ENCODE data around the gene PPP1R2. TPM values are rescaled to one million over a fixed set of nuclear protein-coding genes. Genes with fewer than 3 reads are reported as not detected.
"Not testable (repeated sequence)": the region's sequence is repeated elsewhere in the genome, so short reads cannot be mapped to it uniquely, and the experiment has no call there.

PPP1R2 gene
- polyA plus RNA-seq, 2 donors, result 21.9 to 38.3 TPM

DNA sequence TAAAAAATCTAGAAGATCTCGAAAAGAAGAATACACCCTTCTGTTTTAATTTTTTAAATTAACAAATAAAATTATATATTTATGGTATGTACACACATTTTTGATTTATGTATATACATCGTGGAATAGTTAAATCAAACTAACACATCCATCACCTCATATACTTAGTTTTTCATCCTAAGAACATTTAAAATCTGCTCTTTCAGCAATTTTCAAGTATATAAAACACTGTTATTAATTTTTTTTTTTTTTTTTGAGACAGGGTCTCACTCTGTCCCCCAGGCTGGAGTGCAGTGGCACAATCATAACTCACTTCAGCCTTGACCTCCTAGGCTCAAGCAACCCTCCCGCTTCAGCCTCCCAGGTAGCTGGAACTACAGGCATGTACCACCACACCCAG is 67.5 kb downstream of the PPP1R2 start:
- no peaks in the 10 kb centered on the region for H3K4me1 ChIP-seq (ENCODE audit: control insufficient read depth in 2 of 2, insufficient read depth in 2 of 2, low read length in 1 of 2)
- H3K27ac ChIP-seq (ENCODE audit: low read depth in 2 of 2, low read length in 1 of 2), result no peak overlapping the region
- no peaks in the 10 kb centered on the region for H3K9me3 ChIP-seq (ENCODE audit: control insufficient read depth in 2 of 2, insufficient read depth in 1 of 2, low read depth in 1 of 2, low read length in 1 of 2)
- no peak overlapping the region for H3K4me3 ChIP-seq (ENCODE audit: low read depth in 1 of 2, low read length in 2 of 2)
- H3K36me3 ChIP-seq (ENCODE audit: control insufficient read depth in 2 of 2, insufficient read depth in 2 of 2, low read length in 1 of 2), result no peaks in the 10 kb centered on the region
- H3K27me3 ChIP-seq (ENCODE audit: control insufficient read depth in 1 of 2, insufficient read depth in 2 of 2, low read length in 2 of 2), result no peaks in the 10 kb centered on the region
- WGBS, 2 donors, result 94 to 95% methylated on average over 3 of the region's 3 CpGs

DNA sequence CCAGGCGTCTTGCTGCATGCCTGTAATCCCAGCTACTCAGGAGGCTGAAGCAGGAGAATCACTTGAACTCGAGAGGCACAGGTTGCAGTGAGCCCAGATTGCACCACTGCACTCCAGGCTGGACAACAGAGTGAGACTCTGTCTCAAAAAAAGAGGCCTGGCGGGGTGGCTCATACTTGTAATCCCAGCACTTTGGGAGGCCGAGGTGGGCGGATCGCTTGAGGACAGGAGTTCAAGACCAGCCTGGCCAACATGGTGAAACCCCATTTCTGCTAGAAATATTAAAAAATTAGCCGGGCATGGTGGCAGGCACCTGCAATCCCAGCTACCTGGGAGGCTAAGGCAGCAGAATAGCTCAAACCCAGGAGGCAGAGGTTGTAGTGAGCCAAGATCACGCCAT is 68.0 kb downstream of the PPP1R2 start:
- not testable (repeated sequence) for H3K36me3 ChIP-seq (ENCODE audit: control insufficient read depth in 2 of 2, insufficient read depth in 2 of 2, low read length in 1 of 2); H3K9me3 ChIP-seq (ENCODE audit: control insufficient read depth in 2 of 2, insufficient read depth in 1 of 2, low read depth in 1 of 2, low read length in 1 of 2); H3K27ac ChIP-seq (ENCODE audit: low read depth in 2 of 2, low read length in 1 of 2); H3K27me3 ChIP-seq (ENCODE audit: control insufficient read depth in 1 of 2, insufficient read depth in 2 of 2, low read length in 2 of 2); H3K4me1 ChIP-seq (ENCODE audit: control insufficient read depth in 2 of 2, insufficient read depth in 2 of 2, low read length in 1 of 2); H3K4me3 ChIP-seq (ENCODE audit: low read depth in 1 of 2, low read length in 2 of 2)
- 82 to 92% methylated on average over 8 of the region's 8 CpGs for WGBS, 2 donors

DNA sequence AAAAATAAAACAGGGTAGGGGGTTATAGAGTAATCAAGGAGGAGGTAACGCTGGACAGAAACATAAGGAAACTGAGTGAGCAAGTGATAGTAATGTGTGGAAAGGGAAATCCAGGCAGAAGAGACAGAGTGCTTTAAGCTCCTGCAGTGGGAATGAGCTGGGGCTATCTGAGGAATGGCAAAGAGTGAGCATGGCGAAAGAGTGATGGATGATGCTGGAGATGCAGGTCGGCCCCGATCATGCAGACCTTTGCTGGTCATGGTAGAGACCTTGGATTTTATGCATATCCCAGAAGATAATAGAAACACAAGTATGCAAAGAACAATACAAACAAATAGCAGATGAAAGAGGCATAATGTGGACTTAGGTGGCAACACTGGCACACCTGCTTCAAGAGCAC is 74.3 kb downstream of the PPP1R2 start:
- WGBS, 2 donors, result 92 to 95% methylated on average over 4 of the region's 4 CpGs
- Histone ChIP-seq H3K9me3 (ENCODE audit: control insufficient read depth in 2 of 2, insufficient read depth in 1 of 2, low read depth in 1 of 2, low read length in 1 of 2) (peaks cover 0 to 2% of the 10 kb centered on the region in 2 donors), H3K27ac (ENCODE audit: low read depth in 2 of 2, low read length in 1 of 2) (no peak overlapping the region), H3K27me3 (ENCODE audit: control insufficient read depth in 1 of 2, insufficient read depth in 2 of 2, low read length in 2 of 2) (no peaks in the 10 kb centered on the region), H3K36me3 (ENCODE audit: control insufficient read depth in 2 of 2, insufficient read depth in 2 of 2, low read length in 1 of 2) (no peaks in the 10 kb centered on the region), H3K4me1 (ENCODE audit: control insufficient read depth in 2 of 2, insufficient read depth in 2 of 2, low read length in 1 of 2) (no peaks in the 10 kb centered on the region), H3K4me3 (ENCODE audit: low read depth in 1 of 2, low read length in 2 of 2) (no peak overlapping the region)

DNA sequence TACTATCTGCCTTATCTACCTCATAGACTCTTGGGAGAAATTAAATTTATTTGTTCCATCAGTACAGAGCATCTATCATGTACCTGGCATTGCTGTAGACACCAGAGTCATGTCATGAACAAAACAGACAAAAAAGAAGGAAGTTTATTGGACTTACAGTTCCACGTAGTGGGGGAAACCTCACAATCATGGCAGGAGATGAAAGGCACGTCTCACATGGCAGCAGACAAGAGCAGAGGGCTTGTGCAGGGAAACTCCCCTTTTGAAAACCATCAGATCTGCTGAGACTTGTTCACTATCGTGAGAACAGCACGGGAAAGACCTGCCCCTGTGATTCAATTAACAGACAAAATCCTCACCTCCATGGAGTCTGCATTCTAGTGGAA is 74.7 kb downstream of the PPP1R2 start:
- Histone ChIP-seq H3K4me1 (ENCODE audit: control insufficient read depth in 2 of 2, insufficient read depth in 2 of 2, low read length in 1 of 2) (no peaks in the 10 kb centered on the region), H3K36me3 (ENCODE audit: control insufficient read depth in 2 of 2, insufficient read depth in 2 of 2, low read length in 1 of 2) (no peaks in the 10 kb centered on the region), H3K27ac (ENCODE audit: low read depth in 2 of 2, low read length in 1 of 2) (no peak overlapping the region), H3K9me3 (ENCODE audit: control insufficient read depth in 2 of 2, insufficient read depth in 1 of 2, low read depth in 1 of 2, low read length in 1 of 2) (peaks cover 0 to 2% of the 10 kb centered on the region in 2 donors), H3K4me3 (ENCODE audit: low read depth in 1 of 2, low read length in 2 of 2) (no peak overlapping the region), H3K27me3 (ENCODE audit: control insufficient read depth in 1 of 2, insufficient read depth in 2 of 2, low read length in 2 of 2) (no peaks in the 10 kb centered on the region)
- WGBS, 2 donors, result 40 to 55% methylated on average over 4 of the region's 4 CpGs

DNA sequence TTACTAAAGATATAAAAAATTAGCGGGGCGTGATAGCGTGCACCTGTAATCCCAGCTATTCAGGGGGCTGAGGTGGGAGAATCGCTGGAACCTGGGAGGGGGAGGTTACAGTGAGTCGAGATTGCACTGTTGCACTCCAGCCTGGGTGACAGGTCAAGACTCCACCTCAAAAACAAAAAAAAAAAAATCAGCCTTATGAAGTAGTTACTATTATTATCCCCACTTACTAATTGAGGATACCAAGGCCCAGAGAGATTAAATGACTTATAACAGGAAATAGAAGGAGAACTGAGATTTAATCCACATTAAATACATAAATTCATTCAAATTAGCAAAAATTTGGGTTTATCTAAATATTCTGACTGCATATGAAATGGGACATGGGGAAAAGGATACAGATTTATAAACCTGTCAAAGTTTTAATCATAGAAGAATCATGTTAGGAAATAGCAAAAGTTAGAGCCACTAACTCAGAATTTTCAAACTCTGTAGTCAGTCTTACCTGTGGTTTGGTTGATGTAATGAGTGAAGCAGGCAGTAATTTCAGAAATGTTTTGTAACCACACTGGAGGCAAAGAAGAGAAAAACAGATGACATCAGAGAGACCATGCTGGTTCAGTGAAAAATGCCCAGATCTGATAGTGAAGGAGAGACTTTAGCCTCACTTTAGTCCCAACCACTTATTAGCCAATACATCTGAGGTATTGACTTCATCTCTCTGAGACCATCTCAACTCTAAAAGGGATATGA is 75.3 kb downstream of the PPP1R2 start:
- Histone ChIP-seq H3K36me3 (ENCODE audit: control insufficient read depth in 2 of 2, insufficient read depth in 2 of 2, low read length in 1 of 2) (no peaks in the 10 kb centered on the region), H3K9me3 (ENCODE audit: control insufficient read depth in 2 of 2, insufficient read depth in 1 of 2, low read depth in 1 of 2, low read length in 1 of 2) (peaks cover 0 to 2% of the 10 kb centered on the region in 2 donors), H3K4me1 (ENCODE audit: control insufficient read depth in 2 of 2, insufficient read depth in 2 of 2, low read length in 1 of 2) (no peaks in the 10 kb centered on the region), H3K27me3 (ENCODE audit: control insufficient read depth in 1 of 2, insufficient read depth in 2 of 2, low read length in 2 of 2) (no peaks in the 10 kb centered on the region), H3K4me3 (ENCODE audit: low read depth in 1 of 2, low read length in 2 of 2) (no peak overlapping the region), H3K27ac (ENCODE audit: low read depth in 2 of 2, low read length in 1 of 2) (no peak overlapping the region)
- WGBS, 2 donors, result 90 to 94% methylated on average over 5 of the region's 5 CpGs

DNA sequence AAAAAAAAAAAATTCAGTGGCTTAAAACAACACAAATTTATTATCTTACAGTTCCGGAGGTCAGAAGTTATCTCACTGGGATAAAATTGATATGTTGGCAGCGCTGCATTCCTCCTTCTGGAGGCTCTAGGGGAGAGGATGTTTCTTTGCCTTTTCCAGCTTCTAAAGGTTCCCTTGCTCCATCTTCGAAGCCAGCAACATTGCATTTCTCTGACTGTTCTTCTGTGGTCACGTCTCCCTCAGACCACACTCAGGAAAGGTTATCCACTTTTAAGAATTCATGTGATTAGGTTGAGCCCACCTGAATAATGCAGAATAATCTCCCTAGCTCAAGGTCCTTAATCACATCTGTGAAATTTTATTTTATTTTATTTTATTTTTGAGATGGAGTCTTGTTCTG is 76.9 kb downstream of the PPP1R2 start:
- 74 to 83% methylated on average over 4 of the region's 4 CpGs for WGBS, 2 donors

More for the DNA sequence above, 76.9 kb downstream of the PPP1R2 start:
- no peaks in the 10 kb centered on the region for H3K27me3 ChIP-seq (ENCODE audit: control insufficient read depth in 1 of 2, insufficient read depth in 2 of 2, low read length in 2 of 2)
- no peak overlapping the region for H3K4me3 ChIP-seq (ENCODE audit: low read depth in 1 of 2, low read length in 2 of 2)
- H3K9me3 ChIP-seq (ENCODE audit: control insufficient read depth in 2 of 2, insufficient read depth in 1 of 2, low read depth in 1 of 2, low read length in 1 of 2), result peaks cover 0 to 2% of the 10 kb centered on the region in 2 donors
- H3K27ac ChIP-seq (ENCODE audit: low read depth in 2 of 2, low read length in 1 of 2), result no peak overlapping the region
- no peaks in the 10 kb centered on the region for H3K36me3 ChIP-seq (ENCODE audit: control insufficient read depth in 2 of 2, insufficient read depth in 2 of 2, low read length in 1 of 2)
- peaks cover 0 to 5% of the 10 kb centered on the region in 2 donors for H3K4me1 ChIP-seq (ENCODE audit: control insufficient read depth in 2 of 2, insufficient read depth in 2 of 2, low read length in 1 of 2)

Other genes with a start within 250 kb of the PPP1R2 start
- gene ACAP2, start 100.3 kb downstream of the PPP1R2 start, polyA plus RNA-seq, result 10 to 100 TPM; 11.9 to 12.5 TPM
- gene APOD, start 40.6 kb upstream of the PPP1R2 start, polyA plus RNA-seq, result 10 to 100 TPM; 21.6 to 96.1 TPM
- 100 to 1,000 TPM in 1 of 2 donors, 10 to 100 TPM in 1; 49.6 to 126 TPM for gene MUC20, start 177.7 kb upstream of the PPP1R2 start, polyA plus RNA-seq